GM19099 (cell line): Measurements from ENCODE around the gene DEDD2.
A peak's percentile ranks its signal among the peaks of the same experiment; 100 is the strongest.

ENCODE experiments used
- POLR2A ChIP-seq: IDR thresholded peaks from 3 replicates; pipeline ENCODE4 v1.6.1; 2011; ENCODE audit warnings: low read depth; ENCODE audit not compliant: insufficient read length; ENCODE audit errors: extremely low read depth

The DEDD2 gene

GRCh38 chr19:42239544-42240220 lies 22.2 kb upstream of the DEDD2 start:
- no peak for TF ChIP-seq POLR2A

- no peak for TF ChIP-seq POLR2A
These were observed 17.7 kb upstream of the DEDD2 start for GRCh38 chr19:42235181-42235580.

GRCh38 chr19:42234364-42234763 lies 16.9 kb upstream of the DEDD2 start:
- TF ChIP-seq POLR2A: no peak

GRCh38 chr19:42233678-42234292 lies 16.3 kb upstream of the DEDD2 start:
- no peak for TF ChIP-seq POLR2A

- no peak for TF ChIP-seq POLR2A
These were observed 15.6 kb upstream of the DEDD2 start for GRCh38 chr19:42233106-42233505.

GRCh38 chr19:42232435-42232834 lies 15.0 kb upstream of the DEDD2 start:
- TF ChIP-seq POLR2A: no peak

GRCh38 chr19:42230571-42230970 lies 13.1 kb upstream of the DEDD2 start:
- TF ChIP-seq POLR2A: no peak

GRCh38 chr19:42229855-42230351 lies 12.4 kb upstream of the DEDD2 start:
- TF ChIP-seq POLR2A: no peak

GRCh38 chr19:42229301-42229854 lies 11.9 kb upstream of the DEDD2 start:
- no peak for TF ChIP-seq POLR2A

- TF ChIP-seq POLR2A: peak; percentile 3
These were observed 11.2 kb upstream of the DEDD2 start for GRCh38 chr19:42228641-42229040.

- no peak for TF ChIP-seq POLR2A
These were observed 9.4 kb upstream of the DEDD2 start for GRCh38 chr19:42226886-42227285.

- TF ChIP-seq POLR2A: no peak
These were observed 8.3 kb upstream of the DEDD2 start for GRCh38 chr19:42225718-42226292.

GRCh38 chr19:42224940-42225717 lies 7.7 kb upstream of the DEDD2 start:
- no peak for TF ChIP-seq POLR2A

GRCh38 chr19:42220751-42221097 lies 3.2 kb upstream of the DEDD2 start:
- TF ChIP-seq POLR2A: no peak
